Measurements from ENCODE around the gene NDUFS5. TPM values are rescaled to one million over a fixed set of nuclear protein-coding genes. Genes with fewer than 3 reads are reported as not detected.

NDUFS5 gene
- total RNA-seq, 1 donor from 2014 or later = 79.3 TPM

Other genes starting within 250 kb of the NDUFS5 start
- 33.7 and 35.9 TPM in 2 replicates for gene RRAGC, start 166.6 kb upstream of the NDUFS5 start, total RNA-seq
- gene MYCBP, start 153.0 kb upstream of the NDUFS5 start, total RNA-seq = 18.6 and 19.2 TPM in 2 replicates
- not detected in 2 replicates for gene GJA9, start 144.8 kb upstream of the NDUFS5 start, total RNA-seq
- not detected in 2 replicates for gene RHBDL2, start 84.5 kb upstream of the NDUFS5 start, total RNA-seq
- gene AKIRIN1, start 35.1 kb upstream of the NDUFS5 start, total RNA-seq = 53.3 and 57.3 TPM in 2 replicates
- gene MACF1, start 178.3 kb downstream of the NDUFS5 start, total RNA-seq = 235 and 286 TPM in 2 replicates

Measured in activated B cell treated with CpG ODN at 0.5 μM for 24 hours (primary cell).